ENCODE data around the gene CSNK2A3.

Gene CSNK2A3

GRCh38 chr11:11334607-11335006 lies 18.4 kb downstream of the CSNK2A3 start:
- H3K9me3 Mint-ChIP-seq: no peaks in the 10 kb centered on the region
- no peaks in the 10 kb centered on the region for H3K4me1 Mint-ChIP-seq (ENCODE audit: low read depth)
- no peak overlapping the region for H3K27ac Mint-ChIP-seq
- H3K36me3 Mint-ChIP-seq (ENCODE audit: low read depth): no peaks in the 10 kb centered on the region
- peaks cover 5% of the 10 kb centered on the region for H3K27me3 Mint-ChIP-seq
- H3K4me3 Mint-ChIP-seq: no peak overlapping the region

DNA sequence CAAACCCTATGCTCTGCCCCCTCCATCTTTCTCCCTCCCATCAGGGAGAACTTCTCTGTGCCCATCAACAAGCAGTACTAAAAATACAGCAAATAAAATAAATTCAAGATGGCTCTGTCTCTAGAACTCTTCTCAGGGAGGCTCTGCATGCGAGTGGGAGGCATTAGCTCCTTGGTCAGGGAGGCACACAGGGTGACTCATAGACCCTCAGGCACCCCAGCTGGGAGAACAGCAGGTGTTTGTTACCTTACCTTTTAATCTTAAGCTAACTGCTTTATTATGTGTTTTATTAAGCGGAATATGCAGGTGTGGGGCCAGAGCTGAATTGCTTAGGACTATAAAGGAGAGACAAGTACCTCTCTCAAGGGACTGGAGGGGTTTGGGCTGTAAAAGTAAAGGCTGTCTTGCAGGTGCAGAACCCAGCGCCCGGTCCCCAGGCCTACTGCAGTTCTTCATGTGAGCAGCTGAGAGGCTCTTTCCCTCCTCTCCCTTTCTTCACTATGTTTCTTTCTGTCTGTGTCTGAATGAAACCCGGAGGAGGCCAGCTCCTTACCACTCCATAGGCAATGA lies 20.8 kb downstream of the CSNK2A3 start:
- Mint-ChIP-seq H3K9me3 (no peaks in the 10 kb centered on the region), H3K27ac (no peak overlapping the region), H3K27me3 (no peaks in the 10 kb centered on the region), H3K4me3 (no peak overlapping the region), H3K4me1 (ENCODE audit: low read depth) (no peaks in the 10 kb centered on the region), H3K36me3 (ENCODE audit: low read depth) (no peaks in the 10 kb centered on the region)

DNA sequence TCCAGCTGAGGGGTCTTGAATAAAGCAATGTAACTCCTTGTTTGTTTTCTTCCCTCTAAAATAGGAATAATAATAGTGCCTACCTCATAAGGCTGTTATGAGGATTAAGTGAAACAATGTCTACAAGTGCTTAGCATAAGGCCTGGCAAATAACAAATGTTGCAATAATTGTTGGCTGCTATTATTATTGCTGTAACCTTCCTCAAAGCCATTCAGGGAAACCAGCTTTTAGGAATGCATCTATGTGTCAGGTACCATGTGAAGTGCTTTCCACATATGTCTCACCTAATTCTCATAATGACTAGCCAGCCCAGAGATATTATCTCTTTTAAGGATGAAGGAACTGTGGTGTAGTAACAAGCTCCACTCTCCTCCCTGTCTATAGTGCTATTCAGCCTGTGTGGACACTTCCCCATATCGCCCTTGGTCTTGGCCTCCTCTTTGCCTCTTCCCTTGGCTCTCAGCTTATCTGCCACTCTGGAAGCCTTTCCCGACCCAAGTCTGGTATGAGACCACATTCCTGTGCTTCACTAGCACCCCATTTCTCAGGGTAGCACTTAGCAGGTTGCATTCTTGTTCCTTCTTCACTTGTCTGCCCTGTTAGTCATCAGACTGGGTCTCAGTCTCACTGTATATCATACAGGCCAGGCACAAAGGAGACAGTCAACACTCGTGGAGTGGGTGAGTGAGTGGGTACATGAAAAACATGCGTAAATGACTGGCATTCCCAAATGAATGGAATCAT lies 23.8 kb downstream of the CSNK2A3 start:
- Mint-ChIP-seq H3K4me3 (no peak overlapping the region), H3K4me1 (ENCODE audit: low read depth) (no peaks in the 10 kb centered on the region), H3K36me3 (ENCODE audit: low read depth) (no peaks in the 10 kb centered on the region), H3K27me3 (peaks cover 3% of the 10 kb centered on the region), H3K9me3 (no peaks in the 10 kb centered on the region), H3K27ac (no peak overlapping the region)

- Mint-ChIP-seq H3K9me3 (peaks cover 11% of the 10 kb centered on the region), H3K36me3 (ENCODE audit: low read depth) (no peaks in the 10 kb centered on the region), H3K27ac (no peak overlapping the region), H3K4me3 (no peak overlapping the region), H3K27me3 (peaks cover 3% of the 10 kb centered on the region), H3K4me1 (ENCODE audit: low read depth) (no peaks in the 10 kb centered on the region)
Measured at GRCh38 chr11:11324090-11324489, 29.0 kb downstream of the CSNK2A3 start.

- H3K27me3 Mint-ChIP-seq: peaks cover 3% of the 10 kb centered on the region
- no peak overlapping the region for H3K27ac Mint-ChIP-seq
- H3K36me3 Mint-ChIP-seq (ENCODE audit: low read depth): no peaks in the 10 kb centered on the region
- H3K9me3 Mint-ChIP-seq: peaks cover 11% of the 10 kb centered on the region
- no peak overlapping the region for H3K4me3 Mint-ChIP-seq
- H3K4me1 Mint-ChIP-seq (ENCODE audit: low read depth): no peaks in the 10 kb centered on the region
Measured at GRCh38 chr11:11322101-11322500, 30.9 kb downstream of the CSNK2A3 start.

GRCh38 chr11:11320825-11321224 lies 32.2 kb downstream of the CSNK2A3 start:
- H3K4me1 Mint-ChIP-seq (ENCODE audit: low read depth): no peaks in the 10 kb centered on the region
- H3K27me3 Mint-ChIP-seq: peaks cover 3% of the 10 kb centered on the region
- H3K4me3 Mint-ChIP-seq: no peak overlapping the region
- H3K27ac Mint-ChIP-seq: no peak overlapping the region
- H3K9me3 Mint-ChIP-seq: peaks cover 11% of the 10 kb centered on the region
- no peaks in the 10 kb centered on the region for H3K36me3 Mint-ChIP-seq (ENCODE audit: low read depth)

GRCh38 chr11:11318961-11319360 lies 34.1 kb downstream of the CSNK2A3 start:
- no peak overlapping the region for H3K27ac Mint-ChIP-seq
- no peaks in the 10 kb centered on the region for H3K36me3 Mint-ChIP-seq (ENCODE audit: low read depth)
- no peaks in the 10 kb centered on the region for H3K4me1 Mint-ChIP-seq (ENCODE audit: low read depth)
- H3K27me3 Mint-ChIP-seq: no peaks in the 10 kb centered on the region
- H3K9me3 Mint-ChIP-seq: peaks cover 11% of the 10 kb centered on the region
- H3K4me3 Mint-ChIP-seq: no peak overlapping the region

DNA sequence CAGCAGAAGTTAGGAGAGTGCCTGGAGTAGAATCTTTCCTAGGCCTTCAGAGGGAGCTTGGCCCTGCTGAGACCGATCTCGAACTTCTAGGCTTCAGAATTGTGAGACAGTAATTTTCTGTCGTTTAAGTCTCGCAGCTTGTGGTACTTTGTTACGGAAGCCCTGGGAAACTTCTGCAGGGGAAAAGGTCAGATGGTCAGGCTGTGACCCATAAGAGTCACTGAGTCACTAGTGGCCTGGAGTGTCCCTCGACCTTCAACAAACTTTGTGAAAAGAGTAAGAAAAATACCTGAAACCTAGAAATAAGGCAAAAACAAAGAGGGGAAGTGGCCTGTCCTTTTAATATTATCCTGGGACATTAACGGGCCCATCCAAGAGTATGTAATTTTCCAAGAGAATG lies 34.6 kb downstream of the CSNK2A3 start:
- no peaks in the 10 kb centered on the region for H3K36me3 Mint-ChIP-seq (ENCODE audit: low read depth)
- no peaks in the 10 kb centered on the region for H3K27me3 Mint-ChIP-seq
- peaks cover 11% of the 10 kb centered on the region for H3K9me3 Mint-ChIP-seq
- no peak overlapping the region for H3K4me3 Mint-ChIP-seq
- no peak overlapping the region for H3K27ac Mint-ChIP-seq
- H3K4me1 Mint-ChIP-seq (ENCODE audit: low read depth): no peaks in the 10 kb centered on the region

DNA sequence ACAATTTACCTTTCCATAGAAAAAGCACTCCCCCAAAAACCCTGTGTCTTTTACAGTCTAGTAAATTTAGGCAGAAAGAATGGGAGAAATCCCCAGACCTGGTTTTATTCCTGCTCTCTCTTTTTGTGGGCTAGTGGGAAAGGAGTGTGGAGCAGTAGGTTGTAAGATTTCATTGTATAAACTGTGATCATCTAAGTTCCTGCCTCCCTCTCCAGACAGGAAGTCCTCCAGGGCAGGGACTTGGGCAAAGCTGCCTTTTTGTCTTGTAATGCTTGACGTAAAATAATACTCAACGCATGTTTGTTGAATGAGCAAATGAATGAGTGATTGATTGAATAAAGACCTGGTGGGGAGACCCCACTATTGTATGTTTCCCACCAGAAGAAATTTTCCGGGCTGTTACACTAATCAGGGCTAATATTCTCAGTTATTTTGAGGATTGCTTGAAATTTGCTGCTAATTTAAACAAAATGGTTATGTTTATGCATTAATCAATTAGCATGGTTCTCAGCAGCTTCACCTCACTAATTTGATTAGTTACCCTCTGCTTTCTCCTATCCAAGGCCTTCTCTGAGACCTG lies 36.3 kb downstream of the CSNK2A3 start:
- Mint-ChIP-seq H3K4me3 (no peak overlapping the region), H3K4me1 (ENCODE audit: low read depth) (no peaks in the 10 kb centered on the region), H3K27me3 (no peaks in the 10 kb centered on the region), H3K9me3 (no peaks in the 10 kb centered on the region), H3K27ac (no peak overlapping the region), H3K36me3 (ENCODE audit: low read depth) (no peaks in the 10 kb centered on the region)

DNA sequence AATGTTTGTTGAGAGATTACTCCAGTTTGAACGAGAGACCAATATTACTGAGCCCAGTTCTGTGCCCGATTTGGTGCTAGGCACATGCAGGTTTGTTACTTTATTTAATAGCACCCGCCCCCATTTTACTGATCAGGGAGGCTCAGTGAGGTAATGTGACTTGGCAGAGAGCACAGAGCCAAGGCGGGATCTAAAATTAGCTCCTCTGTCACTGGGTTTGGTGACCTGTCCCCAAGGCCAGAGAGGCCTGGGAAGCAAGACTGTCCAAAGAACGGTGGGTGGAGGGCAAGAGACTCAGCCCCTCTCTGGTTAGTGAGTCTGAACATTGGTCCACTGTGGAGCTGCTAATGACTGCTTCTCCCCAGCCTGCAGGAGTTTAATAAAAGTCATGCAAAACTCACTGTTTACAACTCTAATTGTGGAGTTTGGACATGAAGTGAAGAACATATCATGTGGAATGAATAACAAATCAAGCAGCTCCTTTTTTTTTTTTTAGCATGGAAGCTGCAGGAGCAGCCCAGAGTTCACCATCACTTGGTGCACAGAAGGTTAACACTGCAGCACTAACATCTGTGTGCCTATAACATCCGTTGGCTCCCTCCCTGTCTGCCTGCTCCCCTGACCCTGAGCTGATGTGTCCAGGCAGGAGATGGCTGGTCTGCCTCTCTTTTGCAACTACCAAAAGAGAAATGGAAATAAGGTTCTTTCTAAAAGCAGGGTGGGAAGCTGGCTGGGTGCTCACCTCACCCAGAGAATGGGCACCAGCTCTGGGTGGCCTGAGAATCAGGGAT lies 39.0 kb downstream of the CSNK2A3 start:
- no peaks in the 10 kb centered on the region for H3K9me3 Mint-ChIP-seq
- H3K4me1 Mint-ChIP-seq (ENCODE audit: low read depth): peaks cover 5% of the 10 kb centered on the region
- H3K27ac Mint-ChIP-seq: no peak overlapping the region
- H3K27me3 Mint-ChIP-seq: no peaks in the 10 kb centered on the region
- no peaks in the 10 kb centered on the region for H3K36me3 Mint-ChIP-seq (ENCODE audit: low read depth)
- no peak overlapping the region for H3K4me3 Mint-ChIP-seq

- Mint-ChIP-seq H3K27ac (no peak overlapping the region), H3K36me3 (ENCODE audit: low read depth) (no peaks in the 10 kb centered on the region), H3K4me1 (ENCODE audit: low read depth) (peaks cover 5% of the 10 kb centered on the region), H3K9me3 (no peaks in the 10 kb centered on the region), H3K27me3 (no peaks in the 10 kb centered on the region), H3K4me3 (no peak overlapping the region)
Measured at GRCh38 chr11:11313426-11313825, 39.6 kb downstream of the CSNK2A3 start.

GRCh38 chr11:11312738-11313137 lies 40.3 kb downstream of the CSNK2A3 start:
- H3K4me3 Mint-ChIP-seq: no peak overlapping the region
- H3K27me3 Mint-ChIP-seq: no peaks in the 10 kb centered on the region
- H3K27ac Mint-ChIP-seq: no peak overlapping the region
- no peaks in the 10 kb centered on the region for H3K9me3 Mint-ChIP-seq
- H3K4me1 Mint-ChIP-seq (ENCODE audit: low read depth): peaks cover 5% of the 10 kb centered on the region
- H3K36me3 Mint-ChIP-seq (ENCODE audit: low read depth): no peaks in the 10 kb centered on the region

DNA sequence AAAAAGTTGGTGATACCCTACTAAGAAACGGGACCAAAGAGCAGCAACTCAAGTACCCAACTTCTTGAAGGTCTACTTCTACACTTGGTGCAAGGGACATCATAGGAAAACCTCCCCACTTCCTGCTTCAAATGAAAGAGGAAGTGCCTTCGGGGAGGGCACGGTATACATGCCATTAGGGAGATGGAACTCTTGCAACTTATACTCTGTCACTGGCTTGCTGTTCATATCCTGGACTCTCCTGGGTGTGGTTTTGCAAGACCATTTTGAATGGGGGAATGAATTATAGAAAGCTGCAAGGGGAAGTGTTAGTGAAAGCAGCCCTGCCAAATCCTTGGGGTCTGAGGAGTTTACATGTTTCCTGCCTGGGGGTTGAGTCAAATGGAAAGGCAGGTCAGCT lies 41.9 kb downstream of the CSNK2A3 start:
- no peak overlapping the region for H3K27ac Mint-ChIP-seq
- no peaks in the 10 kb centered on the region for H3K36me3 Mint-ChIP-seq (ENCODE audit: low read depth)
- H3K4me3 Mint-ChIP-seq: no peak overlapping the region
- peaks cover 5% of the 10 kb centered on the region for H3K4me1 Mint-ChIP-seq (ENCODE audit: low read depth)
- H3K9me3 Mint-ChIP-seq: no peaks in the 10 kb centered on the region
- no peaks in the 10 kb centered on the region for H3K27me3 Mint-ChIP-seq

DNA sequence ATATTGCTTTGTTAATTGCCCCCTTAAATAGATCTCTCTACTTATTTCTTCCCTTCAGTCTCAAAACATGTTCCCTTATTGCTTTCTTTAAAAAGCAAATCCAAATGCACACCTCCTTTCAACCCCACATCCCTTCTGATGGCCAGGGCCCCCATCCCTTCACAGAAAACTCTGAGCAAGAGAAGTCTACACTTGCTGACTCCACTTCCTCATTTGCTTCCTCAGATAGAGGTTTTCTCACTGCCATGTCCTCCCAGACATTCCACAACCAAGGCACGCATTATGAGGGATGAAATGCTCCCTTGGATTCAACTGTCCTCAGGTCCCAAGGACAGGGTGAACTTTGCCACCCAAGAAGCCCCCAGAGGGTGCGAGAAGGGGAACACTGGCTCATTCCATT lies 43.1 kb downstream of the CSNK2A3 start:
- Mint-ChIP-seq H3K27ac (no peak overlapping the region), H3K36me3 (ENCODE audit: low read depth) (no peaks in the 10 kb centered on the region), H3K4me1 (ENCODE audit: low read depth) (peaks cover 5% of the 10 kb centered on the region), H3K4me3 (no peak overlapping the region), H3K9me3 (no peaks in the 10 kb centered on the region), H3K27me3 (no peaks in the 10 kb centered on the region)

DNA sequence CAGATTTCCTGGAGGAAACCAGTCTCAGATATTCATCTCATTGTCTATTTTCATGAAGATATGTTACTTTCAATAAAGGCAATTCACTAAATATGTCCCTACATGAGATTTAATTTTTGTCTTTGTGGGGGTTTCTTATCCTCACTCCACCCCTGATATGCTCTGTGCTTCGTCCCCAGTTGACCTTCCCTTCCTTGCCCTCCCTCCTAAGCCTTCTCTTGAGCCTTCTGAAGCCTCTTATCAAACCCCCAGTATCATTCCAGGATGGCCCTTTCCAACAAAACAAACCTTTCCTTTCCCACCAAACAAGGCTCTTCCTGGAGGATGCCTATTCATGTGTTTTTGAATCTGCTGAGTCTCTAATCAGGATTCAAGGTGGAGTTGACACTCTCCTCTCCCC lies 44.8 kb downstream of the CSNK2A3 start:
- Mint-ChIP-seq H3K36me3 (ENCODE audit: low read depth) (no peaks in the 10 kb centered on the region), H3K4me3 (no peak overlapping the region), H3K27ac (no peak overlapping the region), H3K4me1 (ENCODE audit: low read depth) (peaks cover 5% of the 10 kb centered on the region), H3K9me3 (no peaks in the 10 kb centered on the region), H3K27me3 (no peaks in the 10 kb centered on the region)

Measured in stimulated activated naive CD8-positive, alpha-beta T cell treated with anti-CD3 and anti-CD28 coated beads, Interleukin-15, Interleukin-2, amounts not matched to agents 100 ng/mL and 50 ng/mL, for 24 hours (primary cell).